Progenitor cell of endocrine pancreas (in vitro differentiated cells): ENCODE measurements around the gene SLC4A3. TPM values are rescaled to one million over a fixed set of nuclear protein-coding genes. Genes with fewer than 3 reads are reported as not detected.
A peak's percentile ranks its signal among the peaks of the same experiment; 100 is the strongest.

Experiments
- DNase-seq: peaks from one replicate; pipeline ENCODE4 v3.0.0; 2021; ENCODE audit warnings: low spot score; ENCODE audit not compliant: unreplicated experiment
- H3K27ac Mint-ChIP-seq: 2 replicates; pipeline ENCODE4 v1.8.0; 2021; ENCODE audit warnings: mild to moderate bottlenecking, moderate library complexity, mixed read lengths
- H3K27me3 Mint-ChIP-seq: 2 replicates; pipeline ENCODE4 v1.8.0; 2021; ENCODE audit warnings: mixed read lengths
- H3K36me3 Mint-ChIP-seq: 2 replicates; pipeline ENCODE4 v1.8.0; 2022; ENCODE audit warnings: mixed read lengths; ENCODE audit not compliant: insufficient read depth
- H3K4me1 Mint-ChIP-seq: 2 replicates; pipeline ENCODE4 v1.8.0; 2021; ENCODE audit warnings: low read depth, mixed read lengths
- H3K4me3 Mint-ChIP-seq: 2 replicates; pipeline ENCODE4 v1.8.0; 2021; ENCODE audit warnings: low read depth, mild to moderate bottlenecking, moderate library complexity, mixed read lengths
- H3K9me3 Mint-ChIP-seq: 2 replicates; pipeline ENCODE4 v1.8.0; 2021; ENCODE audit warnings: low read depth, mixed read lengths
- total RNA-seq: library from RNA; stranded (reverse); gene quantifications from 2 replicates; pipeline ENCODE4 v1.2.1, GENCODE V29; 2021
- TF ChIP-seq, protein P1 (sequence below): fragments of 200-600 bp; sonication (generic); IDR thresholded peaks from one replicate; pipeline ENCODE4 v1.5.0; 2021; ENCODE audit warnings: antibody characterized with exemption, mild to moderate bottlenecking; ENCODE audit not compliant: unreplicated experiment

SLC4A3 gene
- total RNA-seq, 1 donor from 2014 or later: 17.0 TPM

DNA sequence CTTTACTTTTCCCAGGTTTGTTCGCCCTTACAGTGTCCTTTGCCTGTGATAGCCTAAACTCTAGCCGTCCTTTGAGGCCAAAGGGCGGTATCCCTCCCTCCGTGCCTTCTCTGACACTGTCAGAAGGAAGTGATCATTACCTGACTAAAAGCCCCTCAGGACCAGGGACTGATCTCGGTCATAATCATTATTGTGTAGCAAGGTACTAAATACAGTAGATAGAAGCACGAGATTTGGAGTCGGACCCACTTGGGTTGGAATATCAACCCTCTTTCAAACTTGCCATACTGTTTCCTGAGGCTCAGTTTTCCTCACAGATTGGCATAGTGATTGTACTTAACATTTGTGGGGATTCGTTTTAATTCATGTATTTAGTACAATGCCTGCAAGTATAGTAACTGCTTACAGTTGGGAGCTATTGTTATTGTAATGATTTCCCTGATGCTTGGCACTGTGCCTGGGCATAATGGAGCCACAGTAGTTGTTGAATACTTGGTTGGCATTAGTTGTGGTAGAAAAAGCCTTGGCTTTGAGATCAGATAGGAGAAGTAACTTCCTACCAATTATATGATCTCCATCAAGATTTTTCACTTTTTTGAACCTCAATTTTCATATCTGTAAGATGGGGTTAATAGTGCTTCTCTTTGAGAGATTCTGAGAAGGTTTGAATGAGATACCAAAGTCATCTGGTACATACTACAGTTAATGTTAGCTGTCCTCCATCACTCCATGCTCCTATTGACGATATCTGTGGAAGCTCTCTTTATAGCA lies 28.9 kb upstream of the SLC4A3 start:
- no peaks in the 10 kb centered on the region for H3K27me3 Mint-ChIP-seq
- peak overlapping the region; percentile 97 for H3K4me3 Mint-ChIP-seq
- peaks cover 1% of the 10 kb centered on the region for H3K36me3 Mint-ChIP-seq
- H3K27ac Mint-ChIP-seq: peak overlapping the region; percentile 100
- peaks cover 15% of the 10 kb centered on the region for H3K4me1 Mint-ChIP-seq
- no peaks in the 10 kb centered on the region for H3K9me3 Mint-ChIP-seq
- no peak for DNase-seq
- TF ChIP-seq, protein P1, sequence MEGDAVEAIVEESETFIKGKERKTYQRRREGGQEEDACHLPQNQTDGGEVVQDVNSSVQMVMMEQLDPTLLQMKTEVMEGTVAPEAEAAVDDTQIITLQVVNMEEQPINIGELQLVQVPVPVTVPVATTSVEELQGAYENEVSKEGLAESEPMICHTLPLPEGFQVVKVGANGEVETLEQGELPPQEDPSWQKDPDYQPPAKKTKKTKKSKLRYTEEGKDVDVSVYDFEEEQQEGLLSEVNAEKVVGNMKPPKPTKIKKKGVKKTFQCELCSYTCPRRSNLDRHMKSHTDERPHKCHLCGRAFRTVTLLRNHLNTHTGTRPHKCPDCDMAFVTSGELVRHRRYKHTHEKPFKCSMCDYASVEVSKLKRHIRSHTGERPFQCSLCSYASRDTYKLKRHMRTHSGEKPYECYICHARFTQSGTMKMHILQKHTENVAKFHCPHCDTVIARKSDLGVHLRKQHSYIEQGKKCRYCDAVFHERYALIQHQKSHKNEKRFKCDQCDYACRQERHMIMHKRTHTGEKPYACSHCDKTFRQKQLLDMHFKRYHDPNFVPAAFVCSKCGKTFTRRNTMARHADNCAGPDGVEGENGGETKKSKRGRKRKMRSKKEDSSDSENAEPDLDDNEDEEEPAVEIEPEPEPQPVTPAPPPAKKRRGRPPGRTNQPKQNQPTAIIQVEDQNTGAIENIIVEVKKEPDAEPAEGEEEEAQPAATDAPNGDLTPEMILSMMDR: no peak

DNA sequence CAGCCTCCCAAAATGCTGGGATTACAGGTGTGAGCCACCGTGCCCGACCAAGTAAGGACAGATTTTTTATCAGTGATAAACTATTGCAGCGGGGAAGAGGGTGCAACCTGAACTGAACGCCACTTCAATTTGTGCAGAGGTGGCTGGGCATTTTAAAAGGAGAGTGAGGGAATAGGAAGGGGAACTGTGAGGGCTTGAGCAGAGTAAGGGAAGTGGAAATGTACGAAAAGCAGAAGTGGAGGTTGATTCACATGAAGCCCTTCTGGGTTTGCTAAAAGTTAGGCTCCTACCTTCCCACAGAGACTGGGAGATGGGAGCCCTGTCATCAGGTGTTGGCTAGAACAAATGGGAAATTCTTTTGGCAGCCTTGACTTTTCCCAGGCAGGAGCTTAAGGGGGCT lies 23.7 kb upstream of the SLC4A3 start:
- H3K4me3 Mint-ChIP-seq: no peak overlapping the region
- H3K27me3 Mint-ChIP-seq: no peaks in the 10 kb centered on the region
- no peak for DNase-seq
- H3K4me1 Mint-ChIP-seq: no peaks in the 10 kb centered on the region
- peaks cover 8% of the 10 kb centered on the region for H3K36me3 Mint-ChIP-seq
- no peaks in the 10 kb centered on the region for H3K9me3 Mint-ChIP-seq
- TF ChIP-seq, protein P1: no peak
- H3K27ac Mint-ChIP-seq: peak overlapping the region; percentile 70

DNA sequence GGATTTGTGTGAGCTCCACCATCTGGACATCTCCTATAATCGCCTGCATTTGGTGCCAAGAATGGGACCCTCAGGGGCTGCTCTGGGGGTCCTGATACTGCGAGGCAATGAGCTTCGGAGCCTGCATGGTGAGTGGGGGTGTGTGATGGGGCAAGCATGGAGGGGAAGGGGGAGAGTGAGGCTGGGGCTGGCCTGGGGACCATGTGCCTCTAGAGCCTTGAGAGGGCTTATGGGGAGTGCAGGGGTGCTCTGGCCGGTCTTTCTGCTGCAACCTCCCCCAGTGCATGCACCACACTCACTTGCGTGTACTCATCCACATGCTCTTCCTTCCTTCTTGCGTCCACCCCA lies 21.8 kb upstream of the SLC4A3 start:
- Mint-ChIP-seq H3K27me3 (no peaks in the 10 kb centered on the region), H3K4me3 (no peak overlapping the region), H3K27ac (no peak overlapping the region), H3K36me3 (peaks cover 10% of the 10 kb centered on the region), H3K4me1 (no peaks in the 10 kb centered on the region), H3K9me3 (no peaks in the 10 kb centered on the region)
- DNase-seq: no peak
- TF ChIP-seq, protein P1: no peak

DNA sequence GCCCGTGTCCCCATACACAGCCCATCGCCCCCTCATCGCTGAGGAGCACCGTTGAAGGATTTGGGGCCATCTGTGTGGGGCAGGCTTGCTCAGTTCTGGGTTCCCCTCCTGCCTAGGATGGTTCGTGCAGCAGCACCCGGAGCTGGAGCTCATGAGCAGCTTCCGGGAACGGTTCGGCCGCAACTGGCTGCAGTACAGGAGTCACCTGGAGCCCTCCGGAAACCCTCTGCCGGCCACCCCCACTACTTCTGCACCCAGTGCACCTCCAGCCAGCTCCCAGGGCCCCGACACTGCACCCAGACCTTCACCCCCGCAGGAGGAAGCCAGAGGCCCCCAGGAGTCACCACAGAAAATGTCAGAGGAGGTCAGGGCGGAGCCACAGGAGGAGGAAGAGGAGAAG lies 19.5 kb upstream of the SLC4A3 start:
- no peak for DNase-seq
- Mint-ChIP-seq H3K9me3 (no peaks in the 10 kb centered on the region), H3K27me3 (no peaks in the 10 kb centered on the region), H3K4me1 (no peaks in the 10 kb centered on the region), H3K36me3 (peaks cover 11% of the 10 kb centered on the region), H3K27ac (no peak overlapping the region), H3K4me3 (no peak overlapping the region)
- TF ChIP-seq, protein P1: no peak

DNA sequence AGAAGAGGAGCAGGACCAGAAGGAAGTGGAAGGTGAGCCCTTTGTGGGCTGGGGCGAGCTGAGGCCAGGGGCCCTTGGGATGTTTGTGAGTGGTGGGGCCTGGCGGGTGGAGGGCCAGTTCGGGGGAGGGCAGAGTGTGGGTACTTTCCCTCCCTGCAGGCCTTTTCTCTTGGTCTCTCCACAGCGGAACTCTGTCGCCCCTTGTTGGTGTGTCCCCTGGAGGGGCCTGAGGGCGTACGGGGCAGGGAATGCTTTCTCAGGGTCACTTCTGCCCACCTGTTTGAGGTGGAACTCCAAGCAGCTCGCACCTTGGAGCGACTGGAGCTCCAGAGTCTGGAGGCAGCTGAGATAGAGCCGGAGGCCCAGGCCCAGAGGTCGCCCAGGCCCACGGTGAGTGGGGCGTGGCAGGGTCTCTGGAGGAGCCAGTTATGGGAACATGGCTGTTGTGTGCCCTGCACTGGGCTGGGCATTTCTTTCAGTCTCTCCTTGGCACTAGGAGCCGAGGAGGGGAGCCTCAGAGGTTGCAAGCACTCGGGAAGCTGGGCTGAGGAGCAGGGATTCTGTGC lies 18.9 kb upstream of the SLC4A3 start:
- H3K27me3 Mint-ChIP-seq: no peaks in the 10 kb centered on the region
- no peaks in the 10 kb centered on the region for H3K9me3 Mint-ChIP-seq
- H3K36me3 Mint-ChIP-seq: peaks cover 11% of the 10 kb centered on the region
- no peaks in the 10 kb centered on the region for H3K4me1 Mint-ChIP-seq
- no peak for DNase-seq
- no peak overlapping the region for H3K27ac Mint-ChIP-seq
- TF ChIP-seq, protein P1: no peak
- no peak overlapping the region for H3K4me3 Mint-ChIP-seq
